Measurements from ENCODE around the gene GGA3.
"Not testable (repeated sequence)": the region's sequence is repeated elsewhere in the genome, so short reads cannot be mapped to it uniquely, and the experiment has no call there.

The GGA3 gene

DNA sequence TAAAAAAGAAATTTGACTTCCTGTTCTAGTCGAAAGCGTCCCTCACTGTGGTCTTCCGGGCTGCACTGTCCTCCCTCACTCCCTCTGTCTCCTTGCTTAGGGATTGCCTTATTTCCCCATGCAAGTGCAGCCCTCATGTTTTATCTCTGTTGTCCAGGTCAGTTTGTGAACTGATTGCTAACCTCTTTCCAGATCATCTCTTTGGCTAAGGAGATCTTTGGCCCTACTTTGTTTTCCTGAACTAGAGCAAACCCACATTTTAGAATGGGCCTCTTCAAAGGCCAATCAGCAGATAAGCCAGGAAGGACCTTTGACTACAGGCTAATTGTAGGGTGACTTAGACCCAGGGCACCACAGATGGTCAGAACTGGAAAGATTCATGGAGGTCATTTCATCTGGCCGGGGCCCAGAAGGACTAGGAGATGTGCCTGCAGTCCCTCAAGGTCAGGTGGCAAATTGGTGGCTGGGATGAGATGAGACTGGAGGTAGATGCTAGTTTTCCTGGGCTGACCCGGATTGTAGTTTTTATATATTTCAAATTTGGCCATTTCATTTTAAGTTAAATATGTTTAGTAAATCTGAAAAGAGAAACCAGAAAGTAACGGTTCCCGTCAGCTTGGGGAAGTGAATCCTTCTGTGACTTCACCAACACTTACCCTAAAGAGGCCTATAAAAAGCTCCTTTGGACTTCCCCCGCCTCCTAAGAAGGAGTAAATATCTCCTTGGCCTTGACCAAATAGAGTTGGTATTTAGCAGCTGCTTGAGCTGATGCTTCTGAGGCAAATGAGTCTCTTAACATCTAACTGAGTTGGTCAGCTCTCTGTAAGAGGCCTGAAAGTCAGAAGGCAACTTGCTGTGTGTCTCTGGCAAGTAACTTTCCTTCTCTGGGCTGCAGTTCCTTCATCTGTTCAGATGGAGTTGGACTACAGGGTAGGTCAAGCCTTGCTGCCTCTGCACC, 34.1 kb upstream of the GGA3 start:
- H4K20me1 ChIP-seq (ENCODE audit: insufficient read depth, low read length) = no peaks in the 10 kb centered on the region
- peak overlapping the region; percentile 30; the same call in 1 of the 2 replicates for H3K9ac ChIP-seq (ENCODE audit: low read length)
- no peaks in the 10 kb centered on the region for H3K9me3 ChIP-seq (ENCODE audit: low read length)
- no peak overlapping the region for H3K4me3 ChIP-seq (ENCODE audit: low read depth, low read length, poor library complexity, severe bottlenecking)
- no peaks in the 10 kb centered on the region for H3K36me3 ChIP-seq (ENCODE audit: insufficient read depth, low read length)
- no peaks in the 10 kb centered on the region for H3K27me3 ChIP-seq (ENCODE audit: insufficient read depth, low read length)
- peak overlapping the region; percentile 35 for H3K4me2 ChIP-seq (ENCODE audit: low read length)
- H3K4me1 ChIP-seq (ENCODE audit: insufficient read depth, low read length, severe bottlenecking) = peaks cover 39% of the 10 kb centered on the region
- TF ChIP-seq, protein P1, sequence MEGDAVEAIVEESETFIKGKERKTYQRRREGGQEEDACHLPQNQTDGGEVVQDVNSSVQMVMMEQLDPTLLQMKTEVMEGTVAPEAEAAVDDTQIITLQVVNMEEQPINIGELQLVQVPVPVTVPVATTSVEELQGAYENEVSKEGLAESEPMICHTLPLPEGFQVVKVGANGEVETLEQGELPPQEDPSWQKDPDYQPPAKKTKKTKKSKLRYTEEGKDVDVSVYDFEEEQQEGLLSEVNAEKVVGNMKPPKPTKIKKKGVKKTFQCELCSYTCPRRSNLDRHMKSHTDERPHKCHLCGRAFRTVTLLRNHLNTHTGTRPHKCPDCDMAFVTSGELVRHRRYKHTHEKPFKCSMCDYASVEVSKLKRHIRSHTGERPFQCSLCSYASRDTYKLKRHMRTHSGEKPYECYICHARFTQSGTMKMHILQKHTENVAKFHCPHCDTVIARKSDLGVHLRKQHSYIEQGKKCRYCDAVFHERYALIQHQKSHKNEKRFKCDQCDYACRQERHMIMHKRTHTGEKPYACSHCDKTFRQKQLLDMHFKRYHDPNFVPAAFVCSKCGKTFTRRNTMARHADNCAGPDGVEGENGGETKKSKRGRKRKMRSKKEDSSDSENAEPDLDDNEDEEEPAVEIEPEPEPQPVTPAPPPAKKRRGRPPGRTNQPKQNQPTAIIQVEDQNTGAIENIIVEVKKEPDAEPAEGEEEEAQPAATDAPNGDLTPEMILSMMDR (IDR thresholded peaks at IDR 0.05; ENCODE audit: low read length) = no peak
- TF ChIP-seq EZH2 (IDR thresholded peaks at IDR 0.05; ENCODE audit: borderline replicate concordance, low read length) = no peak
- no peaks in the 10 kb centered on the region for H3K9me2 ChIP-seq (ENCODE audit: low read depth, low read length)
- H3K27ac ChIP-seq (ENCODE audit: low read depth, low read length, poor library complexity, severe bottlenecking) = peak overlapping the region; percentile 96
- peaks cover 14% of the 10 kb centered on the region for H3F3A ChIP-seq (ENCODE audit: insufficient read depth, low read length)
- 0 out of 2 replicates have a peak overlapping the region, but pooled peaks have one; percentile 6 for H2AFZ ChIP-seq (ENCODE audit: low read length)
- no peaks in the 10 kb centered on the region for H3K79me2 ChIP-seq (ENCODE audit: insufficient read depth, low read length)

GRCh38 chr17:75292810-75293448, 31.5 kb upstream of the GGA3 start:
- H3K4me3 ChIP-seq (ENCODE audit: low read depth, low read length, poor library complexity, severe bottlenecking); H3K79me2 ChIP-seq (ENCODE audit: insufficient read depth, low read length); H2AFZ ChIP-seq (ENCODE audit: low read length); H3K4me2 ChIP-seq (ENCODE audit: low read length); H3K9me3 ChIP-seq (ENCODE audit: low read length); H3K9me2 ChIP-seq (ENCODE audit: low read depth, low read length); H4K20me1 ChIP-seq (ENCODE audit: insufficient read depth, low read length); H3K27me3 ChIP-seq (ENCODE audit: insufficient read depth, low read length); H3K9ac ChIP-seq (ENCODE audit: low read length); H3K36me3 ChIP-seq (ENCODE audit: insufficient read depth, low read length): not testable (repeated sequence)
- H3F3A ChIP-seq (ENCODE audit: insufficient read depth, low read length) = peaks cover 14% of the 10 kb centered on the region
- peaks cover 47% of the 10 kb centered on the region for H3K4me1 ChIP-seq (ENCODE audit: insufficient read depth, low read length, severe bottlenecking)
- peak overlapping the region; percentile 35 for H3K27ac ChIP-seq (ENCODE audit: low read depth, low read length, poor library complexity, severe bottlenecking)

GRCh38 chr17:75289832-75290337, 28.5 kb upstream of the GGA3 start:
- Histone ChIP-seq H3K27ac (ENCODE audit: low read depth, low read length, poor library complexity, severe bottlenecking) (peak overlapping the region; percentile 83), H3K4me3 (ENCODE audit: low read depth, low read length, poor library complexity, severe bottlenecking) (peak overlapping the region; percentile 71), H3K27me3 (ENCODE audit: insufficient read depth, low read length) (no peaks in the 10 kb centered on the region), H3K9ac (ENCODE audit: low read length) (peak overlapping the region; percentile 58), H3K9me3 (ENCODE audit: low read length) (no peaks in the 10 kb centered on the region), H3K4me2 (ENCODE audit: low read length) (peak overlapping the region; percentile 61), H4K20me1 (ENCODE audit: insufficient read depth, low read length) (no peaks in the 10 kb centered on the region), H3K9me2 (ENCODE audit: low read depth, low read length) (no peaks in the 10 kb centered on the region), H3F3A (ENCODE audit: insufficient read depth, low read length) (peaks cover 5% of the 10 kb centered on the region; the same call in 1 of the 2 replicates), H2AFZ (ENCODE audit: low read length) (no peak overlapping the region), H3K36me3 (ENCODE audit: insufficient read depth, low read length) (peaks cover 25% of the 10 kb centered on the region), H3K79me2 (ENCODE audit: insufficient read depth, low read length) (peaks cover 9% of the 10 kb centered on the region), H3K4me1 (ENCODE audit: insufficient read depth, low read length, severe bottlenecking) (peaks cover 26% of the 10 kb centered on the region)
- TF ChIP-seq, protein P1 (IDR thresholded peaks at IDR 0.05; ENCODE audit: low read length) = peak; percentile 51
- no peak for TF ChIP-seq EZH2 (IDR thresholded peaks at IDR 0.05; ENCODE audit: borderline replicate concordance, low read length)

Measured in OCI-LY1 (cell line).